Activated CD4-positive, alpha-beta T cell treated with anti-CD3 and anti-CD28 coated beads, Interleukin-2, amount 50 U/mL, for 1 hour (primary cell): ENCODE measurements around the gene CDHR5.
"Not testable (repeated sequence)": the region's sequence is repeated elsewhere in the genome, so short reads cannot be mapped to it uniquely, and the experiment has no call there.

Experiments
- DNase-seq: peaks from one replicate; pipeline ENCODE4 v3.0.0-alpha.2; 2020

The CDHR5 gene

GRCh38 chr11:581342-581741 lies 43.4 kb downstream of the CDHR5 start:
- no peak for DNase-seq

DNA sequence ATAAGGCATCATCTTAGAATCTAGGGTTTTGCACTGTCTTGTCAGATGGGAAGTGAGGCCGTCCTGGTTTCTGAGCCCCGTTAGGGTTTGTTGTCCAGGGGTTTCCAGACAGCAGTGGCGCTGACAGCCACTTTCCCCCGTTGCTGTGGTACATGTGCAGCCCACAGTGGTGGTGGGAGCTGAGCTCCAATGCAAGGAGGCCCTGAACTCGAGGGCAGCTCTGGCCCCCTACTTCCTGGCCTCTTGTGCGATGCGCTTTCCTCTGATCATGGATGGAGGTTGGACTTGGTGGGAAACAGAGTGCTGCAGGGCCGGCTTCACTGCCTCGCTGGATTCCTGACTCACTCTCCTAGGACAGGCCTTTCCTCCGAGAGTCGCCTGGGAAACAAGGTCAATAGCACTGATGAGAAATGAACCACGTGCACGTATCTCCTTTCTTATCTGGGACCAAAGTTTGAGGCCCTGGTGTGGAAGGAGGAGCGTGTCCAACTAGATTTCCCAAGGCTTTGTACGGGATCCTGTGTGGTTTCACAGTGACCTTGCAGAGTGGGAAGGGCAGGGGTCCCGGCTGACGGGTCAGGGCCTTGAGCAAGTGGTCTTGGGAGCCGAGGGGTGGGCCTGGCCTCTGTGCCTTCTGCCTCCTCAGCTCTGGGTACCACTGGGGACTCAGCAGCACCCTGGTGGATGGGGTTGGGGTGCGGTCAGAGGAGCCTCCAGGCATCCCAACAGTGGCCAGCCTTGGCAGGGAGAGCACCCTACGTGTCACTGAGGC lies 44.7 kb downstream of the CDHR5 start:
- DNase-seq: no peak

GRCh38 chr11:578276-579035 lies 46.3 kb downstream of the CDHR5 start:
- no peak for DNase-seq

DNA sequence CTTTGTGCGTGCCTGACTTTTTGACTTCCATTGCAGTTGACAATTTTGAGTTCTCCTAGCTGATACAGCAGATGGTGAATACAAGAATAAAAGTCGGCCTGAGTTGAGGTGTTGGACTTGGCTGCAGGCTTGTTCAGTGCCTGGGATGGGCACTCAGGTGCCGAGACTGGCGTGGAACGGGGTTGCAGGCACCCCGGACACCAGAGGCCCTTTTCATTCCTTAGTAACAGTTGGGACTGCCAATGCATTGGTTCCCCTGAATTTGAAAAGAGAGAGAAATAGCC lies 47.2 kb downstream of the CDHR5 start:
- DNase-seq: no peak

- DNase-seq: no peak
Measured at GRCh38 chr11:576811-577610, 47.7 kb downstream of the CDHR5 start.

DNA sequence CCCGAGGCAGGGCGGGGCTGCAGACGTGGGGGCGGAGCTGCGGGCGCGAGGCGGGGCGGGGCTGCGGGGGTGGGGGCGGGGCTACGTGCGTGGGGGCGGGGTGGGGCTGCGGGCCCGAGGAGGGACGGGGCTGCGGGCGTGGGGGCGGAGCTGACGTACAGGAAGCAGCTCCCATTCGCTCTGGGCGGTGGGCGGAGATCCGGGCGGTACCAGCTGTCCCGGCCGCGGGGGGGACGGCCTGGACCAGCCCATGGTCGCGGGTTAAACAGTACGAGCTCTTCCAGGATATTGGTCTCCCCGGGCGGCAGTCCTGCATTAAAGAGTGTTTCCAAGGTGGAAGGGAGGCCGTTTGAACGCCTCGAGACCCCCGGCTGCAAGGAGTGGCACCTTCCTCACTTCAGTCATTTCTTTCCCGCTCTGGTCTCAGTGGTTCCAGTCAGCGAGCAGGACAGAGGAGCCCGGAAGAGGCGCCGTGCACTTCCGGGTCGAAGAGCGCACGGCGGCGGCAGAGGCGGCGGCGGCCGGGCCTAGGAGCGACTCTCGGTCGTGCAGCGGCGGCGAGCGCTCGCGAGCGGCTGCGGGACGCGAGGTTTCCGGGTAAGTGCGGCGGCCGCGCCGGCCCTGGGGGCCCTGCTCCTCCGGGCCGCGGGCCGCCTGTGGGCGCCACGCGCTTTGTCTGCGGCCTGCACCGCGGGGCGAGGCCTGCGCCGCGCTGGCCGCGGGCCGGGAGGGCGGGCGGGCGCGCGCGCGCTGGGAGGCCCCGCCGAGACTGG lies 48.6 kb downstream of the CDHR5 start, which contains the start of gene PHRF1:
Gene PHRF1 (plus strand): TSS at position 475 of the 773 bp plus-strand sequence. CDS start 5,043 bp downstream, outside the sequence.
- peak; percentile 96 for DNase-seq

GRCh38 chr11:575313-575995 lies 49.3 kb downstream of the CDHR5 start:
- DNase-seq: no peak

GRCh38 chr11:574632-575312 lies 50.0 kb downstream of the CDHR5 start:
- DNase-seq: no peak

DNA sequence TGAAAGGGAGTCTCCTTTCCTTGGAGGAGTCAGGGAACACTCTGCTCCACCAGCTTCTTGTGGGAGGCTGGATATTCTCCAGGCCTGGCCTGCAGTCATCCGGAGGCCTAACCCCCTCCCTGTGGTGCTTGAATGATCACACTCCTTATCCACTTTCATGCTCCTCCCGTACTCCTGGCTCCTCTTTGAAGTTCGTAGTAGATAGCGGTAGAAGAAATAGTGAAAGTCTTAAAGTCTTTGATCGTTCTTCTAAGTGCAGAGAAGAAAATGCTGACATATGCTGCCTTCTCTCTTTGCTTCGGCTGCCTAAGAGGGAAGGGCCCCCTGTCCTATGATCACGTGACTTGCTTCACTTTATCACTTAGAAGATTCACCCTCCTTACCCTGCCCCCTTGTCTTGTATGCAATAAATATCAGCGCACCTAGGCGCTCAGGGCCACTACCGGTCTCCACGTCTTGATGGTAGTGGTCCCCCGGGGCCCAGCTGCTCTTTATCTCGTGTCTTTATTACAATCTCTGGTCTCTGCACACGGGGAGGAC lies 50.7 kb downstream of the CDHR5 start:
- DNase-seq: not testable (repeated sequence)

- DNase-seq: no peak
Measured at GRCh38 chr11:573146-573759, 51.5 kb downstream of the CDHR5 start.

- no peak for DNase-seq
Measured at GRCh38 chr11:571802-572185, 53.0 kb downstream of the CDHR5 start.

- DNase-seq: no peak
Measured at GRCh38 chr11:569158-569885, 55.4 kb downstream of the CDHR5 start.

GRCh38 chr11:568306-569157 lies 56.2 kb downstream of the CDHR5 start:
- peak; percentile 87 for DNase-seq

- DNase-seq: no peak
Measured at GRCh38 chr11:567629-568292, 57.0 kb downstream of the CDHR5 start.

DNA sequence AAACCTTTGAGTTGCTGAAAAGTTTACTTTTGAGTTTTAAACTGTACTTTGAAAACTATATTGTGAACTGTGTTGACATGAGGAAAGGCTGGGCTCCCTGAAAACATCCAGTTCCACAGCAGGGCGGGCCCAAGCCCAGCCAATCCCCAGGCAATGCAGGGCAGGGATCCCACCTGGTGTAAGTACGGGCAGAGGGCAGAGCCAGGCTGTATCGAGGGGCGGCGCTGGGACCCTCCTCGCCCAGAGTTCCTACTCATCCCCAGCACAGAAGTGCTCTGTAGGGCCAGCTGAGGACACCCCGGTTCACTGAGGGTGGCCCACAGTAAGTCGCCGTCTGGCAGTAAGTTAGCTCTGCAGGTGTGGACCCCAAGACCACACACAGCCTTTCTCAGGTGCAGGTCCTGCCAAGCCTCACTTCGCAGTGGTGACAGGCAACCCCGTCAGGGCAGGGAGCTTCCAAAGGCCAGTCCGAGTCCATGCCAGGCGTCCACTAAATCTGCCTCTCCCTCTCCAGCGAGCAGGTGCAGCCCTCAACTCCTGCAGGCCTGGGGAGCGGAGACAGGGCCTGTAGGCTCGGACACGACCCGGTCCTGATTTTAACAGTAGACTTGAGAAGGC lies 57.6 kb downstream of the CDHR5 start:
- DNase-seq: no peak
